HCT116 (cell line): Measurements from ENCODE around the gene RHEBL1. TPM values are rescaled to one million over a fixed set of nuclear protein-coding genes. Genes with fewer than 3 reads are reported as not detected.

Experiments
- ATAC-seq: fragments of 200-7000 bp; cut with Tn5 transposase; 2 replicates; pipeline ENCODE4 v1.9.1; 2020; ENCODE audit warnings: mild to moderate bottlenecking, moderate library complexity
- BruUV-seq: library from RNA; stranded (reverse); fragments of 400-500 nt; replicated peaks from 2 replicates; lab custom pipeline; 2021; lab: Mats Ljungman, UMichigan
- CTCF ChIA-PET: fragments of 300-600 bp; sonication (Branson Sonifier 250); formaldehyde crosslinking; loops from one replicate; lab custom pipeline; 2021; ENCODE audit warnings: antibody characterized with exemption; lab: Charles Lee
- POLR2A ChIA-PET: fragments of 300-600, 350-600 bp; sonication (Branson Sonifier 250); formaldehyde crosslinking; loops from one replicate; lab custom pipeline; 2021; ENCODE audit warnings: antibody characterized with exemption; lab: Charles Lee
- RAD21 ChIA-PET, 2 experiments: fragments of 300-600 bp; sonication (Branson Sonifier 250); formaldehyde crosslinking; loops; one replicate each; lab custom pipeline; 2023; ENCODE audit warnings: low total read pairs in 2 of 2; ENCODE audit not compliant: uncharacterized antibody in 2 of 2, unreplicated experiment in 2 of 2, low non-redundant PET in 1 of 2; lab: Charles Lee
- DNase-seq: peaks from one replicate; pipeline ENCODE4 v3.0.0-alpha.2; 2010; ENCODE audit warnings: low read depth, low spot score
- H2AFZ ChIP-seq: fragments of 200-600 bp; shearing (Covaris generic), sonication (generic); 2 replicates; pipeline ENCODE4 v1.6.1; 2017; ENCODE audit warnings: low read depth, mixed run types, mixed read lengths, antibody characterized with exemption, low read length; ENCODE audit not compliant: poor library complexity, severe bottlenecking
- H3K27ac ChIP-seq: 2 replicates; pipeline ENCODE4 v1.5.1; 2012; ENCODE audit warnings: low read depth, low read length
- H3K27me3 ChIP-seq: fragments of 200-600 bp; sonication (generic); 2 replicates; pipeline ENCODE4 v1.6.1; 2016; ENCODE audit warnings: mixed run types, low read length, mixed read lengths; ENCODE audit not compliant: insufficient read depth
- H3K36me3 ChIP-seq, 2 experiments: fragments of 200-500 bp in 1 of 2; fragments of 200-600 bp in 1 of 2; sonication (Bioruptor generic) in 1 of 2; sonication (generic) in 1 of 2; 2 replicates each; pipeline versions ENCODE4 v1.5.1 to v1.6.1; 2014 to 2016; ENCODE audit warnings: low read length in 2 of 2, inconsistent platforms in 1 of 2, mixed read lengths in 1 of 2, mixed run types in 1 of 2; ENCODE audit not compliant: insufficient read depth in 2 of 2, control insufficient read depth in 1 of 2
- H3K4me1 ChIP-seq, 2 experiments: fragments of 200-600 bp in 1 of 2; sonication (generic) in 1 of 2; 2 replicates each; pipeline versions ENCODE4 v1.5.1 to v1.6.1; 2012 to 2017; ENCODE audit warnings: low read length in 2 of 2, inconsistent platforms in 1 of 2, mild to moderate bottlenecking in 1 of 2, mixed read lengths in 1 of 2, mixed run types in 1 of 2, moderate library complexity in 1 of 2; ENCODE audit not compliant: insufficient read depth in 2 of 2, control insufficient read depth in 1 of 2
- H3K4me2 ChIP-seq: fragments of 200-600 bp; sonication (generic); 2 replicates; pipeline ENCODE4 v1.6.1; 2017; ENCODE audit warnings: mixed run types, low read length, mixed read lengths
- H3K4me3 ChIP-seq, 2 experiments: fragments of 200-600 bp in 1 of 2; sonication (generic) in 1 of 2; replicated peaks in 1 of 2; 2 replicates each; pipeline ENCODE4 v1.5.1; 2011 to 2016; ENCODE audit warnings: low read length in 2 of 2, control low read depth in 1 of 2, low read depth in 1 of 2, mild to moderate bottlenecking in 1 of 2, mixed read lengths in 1 of 2, mixed run types in 1 of 2
- H3K79me2 ChIP-seq: fragments of 200-600 bp; sonication (generic); 2 replicates; pipeline ENCODE4 v1.6.1; 2017; ENCODE audit warnings: mild to moderate bottlenecking, mixed run types, low read length, moderate library complexity, mixed read lengths; ENCODE audit not compliant: insufficient read depth
- H3K9ac ChIP-seq: fragments of 200-600 bp; sonication (generic); 2 replicates; pipeline ENCODE4 v1.6.1; 2016; ENCODE audit warnings: low read length, mixed read lengths
- H3K9me2 ChIP-seq: fragments of 200-600 bp; sonication (generic), shearing (Covaris generic); 2 replicates; pipeline ENCODE4 v1.6.1; 2017; ENCODE audit warnings: mixed run types, mild to moderate bottlenecking, moderate library complexity; ENCODE audit not compliant: insufficient read depth
- H3K9me3 ChIP-seq, 2 experiments: fragments of 200-500 bp in 1 of 2; fragments of 200-600 bp in 1 of 2; sonication (Bioruptor generic) in 1 of 2; sonication (generic) in 1 of 2; 2 replicates each; pipeline ENCODE4 v1.6.1; 2014 to 2017; ENCODE audit warnings: low read length in 2 of 2, mixed read lengths in 2 of 2, inconsistent platforms in 1 of 2, low read depth in 1 of 2, mild to moderate bottlenecking in 1 of 2, mixed run types in 1 of 2, moderate library complexity in 1 of 2; ENCODE audit not compliant: control insufficient read depth in 1 of 2, insufficient read depth in 1 of 2
- H4K20me1 ChIP-seq: fragments of 200-600 bp; sonication (generic), shearing (Covaris generic); 2 replicates; pipeline ENCODE4 v1.6.1; 2017; ENCODE audit warnings: mixed run types, mild to moderate bottlenecking, moderate library complexity; ENCODE audit not compliant: insufficient read depth
- CBX3 ChIP-seq: IDR thresholded peaks from 2 replicates; pipeline ENCODE4 v1.6.1; 2012; ENCODE audit warnings: low read depth
- EGR1 ChIP-seq: IDR thresholded peaks from 2 replicates; pipeline ENCODE4 v1.6.1; 2012; ENCODE audit warnings: low read depth
- EZH2 ChIP-seq: fragments of 200-600 bp; sonication (generic); IDR thresholded peaks from 2 replicates; pipeline ENCODE4 v1.6.1; 2017; ENCODE audit warnings: antibody characterized with exemption, mixed run types
- FOSL1 ChIP-seq: IDR thresholded peaks from 2 replicates; pipeline ENCODE4 v1.6.1; 2012; ENCODE audit warnings: low read depth
- POLR2A ChIP-seq: IDR thresholded peaks from 2 replicates; pipeline ENCODE4 v1.7.0; 2011; ENCODE audit warnings: borderline replicate concordance; ENCODE audit not compliant: insufficient read depth, insufficient read length; ENCODE audit errors: extremely low read depth
- POLR2AphosphoS5 ChIP-seq: IDR thresholded peaks from 2 replicates; pipeline ENCODE4 v1.6.1; 2011; ENCODE audit warnings: mild to moderate bottlenecking, low read depth, low read length, moderate library complexity
- RAD21 ChIP-seq: IDR thresholded peaks from 2 replicates; pipeline ENCODE4 v1.6.1; 2012; ENCODE audit warnings: low read depth, mild to moderate bottlenecking
- SIN3A ChIP-seq: IDR thresholded peaks from 2 replicates; pipeline ENCODE4 v1.6.1; 2012; ENCODE audit warnings: low read depth
- SP1 ChIP-seq: IDR thresholded peaks from 2 replicates; pipeline ENCODE4 v1.6.1; 2012; ENCODE audit warnings: low read depth
- SRF ChIP-seq: IDR thresholded peaks from 2 replicates; pipeline ENCODE4 v1.6.1; 2012; ENCODE audit warnings: low read depth
- TCF7L2 ChIP-seq: IDR thresholded peaks from 2 replicates; pipeline ENCODE4 v1.7.0; 2011; ENCODE audit warnings: borderline replicate concordance, inconsistent platforms; ENCODE audit not compliant: insufficient read depth, insufficient read length; ENCODE audit errors: extremely low read depth
- YY1 ChIP-seq: IDR thresholded peaks from 2 replicates; pipeline ENCODE4 v1.6.1; 2011; ENCODE audit warnings: low read length, low read depth, moderate library complexity, mild to moderate bottlenecking; ENCODE audit not compliant: insufficient replicate concordance; ENCODE audit errors: extremely low read depth
- ZNF274 ChIP-seq: fragments of 200-500 bp; sonication (Bioruptor generic); IDR thresholded peaks from 2 replicates; pipeline ENCODE4 v1.6.1; 2014; ENCODE audit warnings: mild to moderate bottlenecking, low read depth, low read length, inconsistent platforms
- intact Hi-C: fragments of 100-400 bp; cut with micrococcal nuclease; formaldehyde crosslinking; loops from 2 replicates; pipeline ENCODE4 v1.10.0; 2022
- total RNA-seq: library from RNA; stranded (reverse); gene quantifications from one replicate; pipeline ENCODE4 v1.2.1, GENCODE V29; 2021; ENCODE audit not compliant: unreplicated experiment
- TF ChIP-seq, protein P1 (sequence below): IDR thresholded peaks from 2 replicates; pipeline ENCODE4 v1.6.1; 2012
- TF ChIP-seq, protein P2 (sequence below): IDR thresholded peaks from 2 replicates; pipeline ENCODE4 v1.6.1; 2012
- TF ChIP-seq, protein P3 (sequence below): IDR thresholded peaks from 2 replicates; pipeline ENCODE4 v1.6.1; 2011; ENCODE audit warnings: mild to moderate bottlenecking, low read length, moderate library complexity; ENCODE audit not compliant: insufficient replicate concordance; ENCODE audit errors: extremely low read depth

Gene RHEBL1
- total RNA-seq, 1 experiment from 2014 or later, result 2.8 TPM

DNA sequence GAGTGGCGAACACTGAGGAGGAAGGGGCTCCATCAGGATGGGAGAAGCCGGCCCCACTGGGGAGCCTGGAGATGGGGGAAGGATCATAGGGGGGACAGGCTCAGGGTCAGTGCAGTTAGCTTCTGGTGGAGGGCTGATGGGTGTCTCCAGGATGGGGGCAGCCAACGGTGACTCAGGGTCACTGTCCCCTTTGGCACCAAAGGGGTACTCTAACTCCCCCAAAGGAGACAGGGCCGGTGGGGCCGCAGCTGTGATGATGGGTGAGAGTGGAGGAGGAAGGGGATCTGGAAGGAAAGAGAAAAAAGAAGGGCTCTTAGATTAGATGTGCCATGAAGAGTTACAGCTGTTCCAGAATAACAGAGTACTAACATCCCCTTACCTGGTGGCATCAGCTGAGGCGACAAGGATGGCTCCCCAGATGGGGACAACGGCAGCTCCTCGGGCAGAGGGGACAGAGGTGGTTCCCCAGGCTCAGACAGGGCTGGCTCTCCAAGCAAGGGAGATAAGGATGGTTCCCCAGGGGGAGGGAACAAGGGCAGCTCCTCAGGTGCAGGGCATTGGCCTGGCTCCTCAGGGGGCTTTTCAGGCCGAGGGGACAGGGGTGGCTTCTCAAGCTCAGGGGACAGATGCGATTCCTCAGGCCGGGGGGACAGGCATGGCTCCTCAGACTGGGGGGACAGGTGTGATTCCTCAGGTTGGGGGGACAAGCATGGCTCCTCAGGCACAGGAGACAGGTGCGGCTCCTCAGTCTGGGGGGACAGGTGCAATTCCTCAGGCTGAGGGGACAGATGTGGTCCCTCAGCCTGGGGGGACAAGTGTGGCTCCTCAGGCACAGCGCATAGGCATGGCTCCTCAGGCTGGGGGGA lies 19.0 kb downstream of the RHEBL1 start:
- H3K9me2 ChIP-seq, result no peaks in the 10 kb centered on the region
- TF ChIP-seq FOSL1 (no peak), POLR2AphosphoS5 (no peak), RAD21 (no peak), CBX3 (no peak)
- TF ChIP-seq, protein P1, sequence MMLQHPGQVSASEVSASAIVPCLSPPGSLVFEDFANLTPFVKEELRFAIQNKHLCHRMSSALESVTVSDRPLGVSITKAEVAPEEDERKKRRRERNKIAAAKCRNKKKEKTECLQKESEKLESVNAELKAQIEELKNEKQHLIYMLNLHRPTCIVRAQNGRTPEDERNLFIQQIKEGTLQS, result no peak
- TF ChIP-seq, protein P2, sequence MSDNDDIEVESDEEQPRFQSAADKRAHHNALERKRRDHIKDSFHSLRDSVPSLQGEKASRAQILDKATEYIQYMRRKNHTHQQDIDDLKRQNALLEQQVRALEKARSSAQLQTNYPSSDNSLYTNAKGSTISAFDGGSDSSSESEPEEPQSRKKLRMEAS, result no peak
- TF ChIP-seq, all 23 proteins: peak for 0
- Histone ChIP-seq H3K27me3 (no peaks in the 10 kb centered on the region), H3K4me3 (no peak overlapping the region), H3K4me2 (no peak overlapping the region), H3K4me1 (peaks cover 0 to 4% of the 10 kb centered on the region in 2 experiments; a peak in 1 of 4 replicates), H4K20me1 (no peaks in the 10 kb centered on the region), H3K9ac (no peak overlapping the region), H3K79me2 (peaks cover 51% of the 10 kb centered on the region), H3K9me3 (no peaks in the 10 kb centered on the region), H2AFZ (no peak overlapping the region), H3K36me3 (peaks cover 61 to 77% of the 10 kb centered on the region in 2 experiments), H3K27ac (no peak overlapping the region)
- ChIA-PET POLR2A (no interaction called here), RAD21 (no interaction called here), CTCF (no interaction called here)
- BruUV-seq, result no TSS peak
- intact Hi-C loops, result no loop called here
- DNase-seq (no peak), ATAC-seq (no peak)

DNA sequence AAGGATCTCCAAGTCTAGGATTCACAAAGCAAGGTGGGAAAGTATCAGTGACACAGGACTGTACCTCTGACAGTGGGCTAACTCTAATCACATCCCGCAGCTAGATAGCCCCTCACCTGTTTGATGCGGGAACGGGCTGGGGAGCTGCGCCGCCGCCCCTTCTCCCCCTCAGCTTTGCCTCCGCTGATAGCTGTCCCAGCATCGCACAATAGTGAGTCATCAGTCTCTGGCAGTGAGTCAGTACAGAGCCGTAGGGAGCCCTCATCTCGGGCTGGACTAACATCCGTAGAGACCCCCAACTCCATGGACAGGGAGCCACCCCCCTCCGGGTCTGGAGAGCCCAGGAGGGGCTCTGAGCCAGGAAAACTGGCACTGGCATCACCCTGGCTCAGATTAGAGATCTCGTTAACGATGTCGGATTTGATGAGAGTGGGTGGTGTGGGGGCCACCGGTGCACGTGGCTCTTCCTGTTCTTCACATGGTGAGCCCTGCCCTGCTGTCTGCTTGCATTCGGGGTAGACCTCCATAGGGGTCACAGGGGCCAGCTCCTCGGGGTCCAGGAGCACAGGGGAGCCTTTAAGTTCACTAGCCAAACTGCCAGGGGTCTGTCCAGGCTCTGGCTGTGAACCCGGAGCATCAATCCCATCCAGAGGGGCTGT lies 20.1 kb downstream of the RHEBL1 start:
- H3K9me3 ChIP-seq, result no peaks in the 10 kb centered on the region
- no peak overlapping the region for H2AFZ ChIP-seq
- peaks cover 64 to 74% of the 10 kb centered on the region in 2 experiments for H3K36me3 ChIP-seq
- no peaks in the 10 kb centered on the region for H4K20me1 ChIP-seq
- intact Hi-C loops, result no loop called here
- TF ChIP-seq, protein P3, sequence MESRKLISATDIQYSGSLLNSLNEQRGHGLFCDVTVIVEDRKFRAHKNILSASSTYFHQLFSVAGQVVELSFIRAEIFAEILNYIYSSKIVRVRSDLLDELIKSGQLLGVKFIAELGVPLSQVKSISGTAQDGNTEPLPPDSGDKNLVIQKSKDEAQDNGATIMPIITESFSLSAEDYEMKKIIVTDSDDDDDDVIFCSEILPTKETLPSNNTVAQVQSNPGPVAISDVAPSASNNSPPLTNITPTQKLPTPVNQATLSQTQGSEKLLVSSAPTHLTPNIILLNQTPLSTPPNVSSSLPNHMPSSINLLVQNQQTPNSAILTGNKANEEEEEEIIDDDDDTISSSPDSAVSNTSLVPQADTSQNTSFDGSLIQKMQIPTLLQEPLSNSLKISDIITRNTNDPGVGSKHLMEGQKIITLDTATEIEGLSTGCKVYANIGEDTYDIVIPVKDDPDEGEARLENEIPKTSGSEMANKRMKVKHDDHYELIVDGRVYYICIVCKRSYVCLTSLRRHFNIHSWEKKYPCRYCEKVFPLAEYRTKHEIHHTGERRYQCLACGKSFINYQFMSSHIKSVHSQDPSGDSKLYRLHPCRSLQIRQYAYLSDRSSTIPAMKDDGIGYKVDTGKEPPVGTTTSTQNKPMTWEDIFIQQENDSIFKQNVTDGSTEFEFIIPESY, result no peak
- TF ChIP-seq SRF (no peak), YY1 (no peak), EGR1 (no peak), CBX3 (no peak), TCF7L2 (no peak), POLR2A (no peak), EZH2 (no peak), SP1 (no peak), ZNF274 (no peak), SIN3A (no peak)
- no peak overlapping the region for H3K27ac ChIP-seq
- no peak overlapping the region for H3K4me3 ChIP-seq
- no peak overlapping the region for H3K9ac ChIP-seq
- no peaks in the 10 kb centered on the region for H3K27me3 ChIP-seq
- ChIA-PET CTCF (no interaction called here), RAD21 (no interaction called here), POLR2A (no interaction called here)
- H3K79me2 ChIP-seq, result peaks cover 41% of the 10 kb centered on the region
- DNase-seq, result no peak
- ATAC-seq, result no peak
- H3K4me2 ChIP-seq, result no peak overlapping the region
- H3K4me1 ChIP-seq, result peaks cover 0 to 4% of the 10 kb centered on the region in 2 experiments; a peak in 1 of 4 replicates
- BruUV-seq, result no TSS peak
- no peaks in the 10 kb centered on the region for H3K9me2 ChIP-seq
